Body of pancreas (tissue), 4 donors: ENCODE data around the gene ENDOU. TPM values are rescaled to one million over a fixed set of nuclear protein-coding genes. Genes with fewer than 3 reads are reported as not detected.

ENCODE experiments used
- ATAC-seq: fragments of 150-250 bp; one replicate; pipeline ENCODE4 v1.9.1; 2016
- DNase-seq, 4 donors: peaks; one replicate each; pipeline ENCODE4 v3.0.0-alpha.2; 2019
- H3K27ac ChIP-seq, 4 donors: fragments of 200-600 bp; sonication (generic); 1 replicate in 3 of 4; 2 replicates in 1 of 4; pipeline versions ENCODE4 v1.5.1 to v1.6.1; 2016 to 2019; ENCODE audit warnings: mild to moderate bottlenecking in 1 of 4, mixed read lengths in 1 of 4, moderate library complexity in 1 of 4
- H3K27me3 ChIP-seq, 2 donors: fragments of 200-600 bp; sonication (generic); one replicate each; pipeline ENCODE4 v1.6.0; 2016; ENCODE audit warnings: mild to moderate bottlenecking in 1 of 2
- H3K36me3 ChIP-seq, 2 donors: fragments of 200-600 bp; sonication (generic); replicated peaks in 1 of 2; 2 replicates each; pipeline ENCODE4 v1.5.1; 2016; ENCODE audit warnings: low read depth in 2 of 2; ENCODE audit not compliant: insufficient read depth in 1 of 2
- H3K4me1 ChIP-seq: fragments of 200-600 bp; sonication (generic); one replicate; pipeline ENCODE4 v1.6.0; 2016
- H3K4me3 ChIP-seq, 2 donors: fragments of 200-600 bp; sonication (generic); 1 replicate in 1 of 2; 2 replicates in 1 of 2; pipeline ENCODE4 v1.5.1; 2016 to 2019
- H3K9me3 ChIP-seq, 3 donors: fragments of 200-600 bp; sonication (generic); 1 replicate in 2 of 3; 2 replicates in 1 of 3; pipeline ENCODE4 v1.5.1; 2016
- CTCF ChIP-seq, 7 experiments: fragments of 450-650 bp in 4 of 7; fragments of 200-600 bp in 3 of 7; sonication (generic) in 3 of 7; IDR thresholded peaks; one replicate each; pipeline ENCODE4 v1.5.1; 2016 to 2019; ENCODE audit warnings: antibody characterized with exemption in 7 of 7
- POLR2A ChIP-seq, 3 donors: fragments of 450-650 bp; IDR thresholded peaks; one replicate each; pipeline ENCODE4 v1.6.1; 2016; ENCODE audit warnings: antibody characterized with exemption in 3 of 3, mild to moderate bottlenecking in 2 of 3
- WGBS, 2 donors: methylation state at CpG; one replicate each; pipeline ENCODE4 v1.1.5; 2017; 5-methylcytosine and 5-hydroxymethylcytosine counted together
- intact Hi-C: fragments of 100-400 bp; cut with DNase I; formaldehyde crosslinking; loops from one replicate; pipeline ENCODE4 v1.15.1; 2023
- total RNA-seq, 2 donors: library from RNA; depleted of rRNA; stranded (reverse); fragments of >200 nt; gene quantifications; one replicate each; pipeline ENCODE4 v1.1.0, GENCODE V29; 2016

The ENDOU gene
- total RNA-seq, 2 donors from 2014 or later = not detected

DNA sequence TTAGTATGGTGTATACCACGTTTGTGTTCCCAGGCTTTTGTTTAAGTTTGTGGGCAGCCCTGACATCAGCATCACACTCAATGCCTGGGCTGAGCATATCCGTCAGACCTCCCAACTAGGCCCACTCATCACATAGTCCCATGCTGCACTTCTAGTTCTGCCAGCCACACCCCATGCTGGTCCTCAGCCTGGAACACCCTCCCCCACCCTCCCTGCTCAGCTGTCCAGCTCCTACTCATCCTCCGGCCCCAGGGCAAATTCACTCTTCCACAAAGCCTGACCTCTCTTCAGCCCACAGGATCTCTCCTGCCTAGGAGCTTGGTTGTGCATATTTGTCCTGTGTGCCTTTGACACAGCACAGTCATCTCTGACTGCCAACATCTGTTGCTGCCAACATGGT, 3.9 kb upstream of the ENDOU start:
- no peak for DNase-seq
- ATAC-seq = no peak
- intact Hi-C loops = no loop called here
- Histone ChIP-seq H3K4me1 (peaks cover 20% of the 10 kb centered on the region), H3K4me3 (no peak overlapping the region), H3K27me3 (no peaks in the 10 kb centered on the region), H3K27ac (no peak overlapping the region), H3K9me3 (no peaks in the 10 kb centered on the region), H3K36me3 (no peaks in the 10 kb centered on the region)
- WGBS, 2 donors = 50 to 66% methylated on average over 3 of the region's 3 CpGs
- TF ChIP-seq POLR2A (IDR thresholded peaks at IDR 0.05) (no peak), CTCF (IDR thresholded peaks at IDR 0.05) (no peak)

DNA sequence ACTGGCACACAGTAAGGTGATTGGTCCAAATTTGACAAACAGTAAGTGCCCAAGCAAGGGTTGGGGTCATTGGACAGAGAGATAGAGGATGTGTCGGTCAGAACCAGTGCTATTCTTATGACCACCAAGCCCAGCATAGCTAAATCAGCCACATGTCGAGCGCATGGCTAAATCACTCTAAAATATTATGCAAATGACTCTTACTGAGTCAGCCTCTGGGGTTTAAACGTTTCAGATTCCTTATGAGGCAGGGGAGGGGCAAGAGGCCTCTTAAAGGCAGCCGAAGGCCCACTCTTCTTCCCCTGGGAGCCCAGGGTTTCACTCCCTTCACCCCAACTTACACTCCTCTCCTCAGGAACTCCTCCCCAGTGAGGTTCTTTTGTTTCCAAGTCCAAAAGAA, 603 bp upstream of the ENDOU start:
- no peaks in the 10 kb centered on the region for H3K27me3 ChIP-seq
- no peaks in the 10 kb centered on the region for H3K9me3 ChIP-seq
- no peaks in the 10 kb centered on the region for H3K36me3 ChIP-seq
- peaks cover 17% of the 10 kb centered on the region for H3K4me1 ChIP-seq
- ATAC-seq (no peak), DNase-seq (no peak)
- TF ChIP-seq CTCF (IDR thresholded peaks at IDR 0.05) = no peak
- TF ChIP-seq POLR2A (IDR thresholded peaks at IDR 0.05) = no peak
- WGBS, 2 donors = 66 to 82% methylated on average over 5 of the region's 5 CpGs
- no peak overlapping the region for H3K4me3 ChIP-seq
- intact Hi-C loops = no loop called here
- H3K27ac ChIP-seq = no peak overlapping the region

DNA sequence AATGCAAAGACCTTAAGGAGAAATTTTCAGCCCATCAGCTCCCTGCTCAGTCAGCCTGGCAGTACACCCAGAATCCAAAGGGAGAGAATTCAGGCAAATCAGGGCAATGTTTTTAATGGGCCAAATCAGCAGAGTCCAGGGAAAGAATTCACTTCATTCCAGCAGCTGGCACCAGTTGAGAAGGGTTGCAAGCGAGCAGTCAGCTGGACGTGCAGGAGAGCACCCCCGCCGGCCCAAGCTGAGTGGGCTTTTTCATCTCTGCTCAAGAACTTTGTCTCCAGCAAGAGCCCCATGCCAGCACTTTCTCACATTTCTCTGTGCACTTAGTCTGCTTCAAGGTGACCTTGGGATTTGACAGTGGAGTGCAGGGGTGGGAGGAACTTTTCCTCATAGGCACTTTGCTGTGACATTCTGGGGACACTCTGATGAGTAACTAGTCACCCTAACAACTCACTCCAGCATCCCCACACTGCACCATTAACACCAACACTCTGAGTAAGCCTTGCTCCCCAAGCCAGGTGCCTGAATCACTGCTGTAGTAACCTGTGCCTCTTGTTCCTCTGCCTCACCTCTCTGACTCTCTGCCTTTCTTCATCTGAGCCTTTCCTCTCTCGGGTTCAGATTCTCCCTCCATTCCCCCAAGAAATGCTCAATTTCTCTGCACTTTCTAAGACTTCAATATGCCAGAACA, 2.2 kb downstream of the ENDOU start:
- ATAC-seq (no peak), DNase-seq (no peak)
- Histone ChIP-seq H3K4me1 (no peaks in the 10 kb centered on the region), H3K27me3 (no peaks in the 10 kb centered on the region), H3K27ac (no peak overlapping the region), H3K9me3 (no peaks in the 10 kb centered on the region), H3K36me3 (no peaks in the 10 kb centered on the region), H3K4me3 (no peak overlapping the region)
- TF ChIP-seq POLR2A (IDR thresholded peaks at IDR 0.05) (no peak), CTCF (IDR thresholded peaks at IDR 0.05) (no peak)
- 79 to 80% methylated on average over 5 of the region's 5 CpGs for whole genome bisulfite sequencing, 2 donors
- intact Hi-C loops = no loop called here

DNA sequence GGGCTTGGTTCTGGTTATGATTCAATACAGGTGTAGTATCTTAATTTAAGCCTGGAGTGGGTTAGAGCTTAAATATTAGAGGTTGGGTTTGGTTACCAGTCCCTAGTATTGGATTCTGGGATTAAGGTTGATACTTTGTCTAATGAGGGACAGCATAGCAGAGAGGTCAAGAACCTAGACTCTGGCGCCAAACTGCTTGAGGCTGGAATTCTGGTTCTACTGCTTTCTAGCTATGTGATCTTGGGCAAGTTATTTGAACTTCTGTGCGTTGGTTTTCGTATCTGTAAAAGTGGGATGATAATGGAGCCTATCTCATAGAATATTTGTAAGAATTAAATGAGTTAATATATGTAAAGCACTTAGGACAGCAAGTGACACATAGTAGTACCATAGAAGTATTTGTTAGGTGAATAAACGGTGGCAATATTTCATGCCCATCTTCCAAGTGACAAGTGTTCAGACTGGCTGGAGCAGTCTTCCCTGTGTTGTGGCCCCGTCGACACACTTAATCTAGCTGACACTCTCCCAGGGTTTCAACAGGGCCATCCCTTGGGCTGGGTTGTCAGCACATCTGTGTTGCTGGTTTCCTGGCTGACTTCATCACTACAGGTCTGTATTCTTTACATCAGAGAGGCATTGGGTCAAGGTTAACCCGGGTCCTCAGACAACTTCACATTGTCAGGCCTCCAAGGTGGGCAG, 3.0 kb downstream of the ENDOU start:
- H3K36me3 ChIP-seq = no peaks in the 10 kb centered on the region

More for the DNA sequence above, 3.0 kb downstream of the ENDOU start:
- Histone ChIP-seq H3K27ac (no peak overlapping the region), H3K4me1 (peaks cover 8% of the 10 kb centered on the region), H3K4me3 (no peak overlapping the region), H3K27me3 (no peaks in the 10 kb centered on the region), H3K9me3 (no peaks in the 10 kb centered on the region)
- ATAC-seq = no peak
- DNase-seq = no peak
- 54 to 58% methylated on average over 7 of the region's 7 CpGs for WGBS, 2 donors
- no peak for TF ChIP-seq CTCF (IDR thresholded peaks at IDR 0.05)
- TF ChIP-seq POLR2A (IDR thresholded peaks at IDR 0.05) = no peak
- intact Hi-C loops = no loop called here
